Endothelial cell of umbilical vein (primary cell): ENCODE measurements around the gene DENND6A. TPM values are rescaled to one million over a fixed set of nuclear protein-coding genes. Genes with fewer than 3 reads are reported as not detected.

Source experiments
- BruUV-seq: library from RNA; stranded (reverse); fragments of 400-500 nt; replicated peaks from 2 replicates; lab custom pipeline; 2021; lab: Mats Ljungman, UMichigan
- CTCF ChIA-PET: fragments of 300-600, 350-600 bp; sonication (Branson Sonifier 250); formaldehyde crosslinking; loops from one replicate; lab custom pipeline; 2021; ENCODE audit warnings: antibody characterized with exemption, inconsistent platforms; lab: Charles Lee
- POLR2A ChIA-PET: fragments of 300-600, 350-600 bp; sonication (Branson Sonifier 250); formaldehyde crosslinking; loops from one replicate; lab custom pipeline; 2021; ENCODE audit warnings: antibody characterized with exemption, inconsistent platforms; lab: Charles Lee
- DNase-seq: peaks from one replicate; pipeline ENCODE4 v3.0.0-alpha.2; 2011; ENCODE audit warnings: low read depth, low spot score
- FAIRE-seq: peaks from 2 replicates; lab custom pipeline; 2011; peaks lifted over from hg19 to GRCh38; lab: Jason Lieb, UNC
- H2AFZ ChIP-seq: 2 replicates; pipeline ENCODE4 v1.6.0; 2012; ENCODE audit warnings: low read depth, low read length, control low read depth, inconsistent platforms
- H3K27ac ChIP-seq: 2 replicates; pipeline ENCODE4 v1.5.1; 2011; ENCODE audit warnings: low read depth, mild to moderate bottlenecking, control low read depth, low read length, moderate library complexity; ENCODE audit not compliant: insufficient read depth
- H3K27me3 ChIP-seq, 2 experiments: 2 replicates each; pipeline versions ENCODE4 v1.6.0 to v1.6.1; 2011; ENCODE audit warnings: low read length in 2 of 2, mixed read lengths in 1 of 2; ENCODE audit not compliant: control insufficient read depth in 2 of 2, insufficient read depth in 2 of 2
- H3K36me3 ChIP-seq, 2 experiments: 2 replicates in 1 of 2; 3 replicates in 1 of 2; pipeline ENCODE4 v1.5.1; 2011; ENCODE audit warnings: low read length in 2 of 2, mild to moderate bottlenecking in 1 of 2, moderate library complexity in 1 of 2; ENCODE audit not compliant: control insufficient read depth in 2 of 2, insufficient read depth in 2 of 2; ENCODE audit errors: extremely low read depth in 1 of 2
- H3K4me1 ChIP-seq: 3 replicates; pipeline ENCODE4 v1.5.1; 2011; ENCODE audit warnings: mild to moderate bottlenecking, low read length; ENCODE audit not compliant: control insufficient read depth, insufficient read depth; ENCODE audit errors: extremely low read depth
- H3K4me2 ChIP-seq: 2 replicates; pipeline ENCODE4 v1.6.1; 2011; ENCODE audit warnings: low read length, control low read depth, mixed read lengths; ENCODE audit not compliant: insufficient read depth
- H3K4me3 ChIP-seq, 3 experiments: fragments of 200-600 bp in 1 of 3; sonication (generic), shearing (Covaris generic) in 1 of 3; replicated peaks in 1 of 3; 2 replicates each; pipeline ENCODE4 v1.5.1; 2011 to 2016; ENCODE audit warnings: control low read depth in 3 of 3, low read length in 3 of 3, mild to moderate bottlenecking in 2 of 3, inconsistent platforms in 1 of 3, low read depth in 1 of 3, moderate library complexity in 1 of 3; ENCODE audit not compliant: insufficient read depth in 1 of 3
- H3K79me2 ChIP-seq: 2 replicates; pipeline ENCODE4 v1.6.0; 2012; ENCODE audit warnings: low read length, inconsistent platforms; ENCODE audit not compliant: control insufficient read depth, insufficient read depth
- H3K9ac ChIP-seq: replicated peaks from 2 replicates; pipeline ENCODE3; 2011; ENCODE audit warnings: low read length, control low read depth; ENCODE audit not compliant: insufficient read depth; ENCODE audit errors: extremely low read depth
- H3K9me1 ChIP-seq: replicated peaks from 3 replicates; pipeline ENCODE4 v1.6.0; 2011; ENCODE audit warnings: mild to moderate bottlenecking, low read length; ENCODE audit not compliant: control insufficient read depth, insufficient read depth; ENCODE audit errors: extremely low read depth
- H3K9me3 ChIP-seq: replicated peaks from 2 replicates; pipeline ENCODE4 v1.5.1; 2012; ENCODE audit warnings: low read length, inconsistent platforms; ENCODE audit not compliant: control insufficient read depth, insufficient read depth
- H4K20me1 ChIP-seq: replicated peaks from 2 replicates; pipeline ENCODE3; 2011; ENCODE audit warnings: mild to moderate bottlenecking, low read length; ENCODE audit not compliant: control insufficient read depth, insufficient read depth; ENCODE audit errors: extremely low read depth
- EZH2 ChIP-seq: IDR thresholded peaks from 2 replicates; pipeline ENCODE4 v1.6.1; 2012; ENCODE audit warnings: borderline replicate concordance, low read depth, mild to moderate bottlenecking, moderate library complexity, low read length, inconsistent platforms; ENCODE audit not compliant: severe bottlenecking
- FOS ChIP-seq: IDR thresholded peaks from 2 replicates; pipeline ENCODE4 v1.6.1; 2011; ENCODE audit warnings: mild to moderate bottlenecking, low read length, moderate library complexity, borderline replicate concordance; ENCODE audit not compliant: insufficient read depth
- GATA2 ChIP-seq: IDR thresholded peaks from 2 replicates; pipeline ENCODE4 v1.7.0; 2011; ENCODE audit warnings: low read depth, mild to moderate bottlenecking, moderate library complexity, mixed read lengths, low read length; ENCODE audit not compliant: insufficient read length, insufficient read depth
- JUN ChIP-seq: IDR thresholded peaks from 2 replicates; pipeline ENCODE4 v1.6.1; 2011; ENCODE audit warnings: borderline replicate concordance, low read depth; ENCODE audit not compliant: insufficient read length, insufficient read depth
- MYC ChIP-seq: IDR thresholded peaks from one replicate; pipeline ENCODE4 v1.6.1; 2011; ENCODE audit warnings: mild to moderate bottlenecking, low read depth, low read length
- POLR2A ChIP-seq: IDR thresholded peaks from 2 replicates; pipeline ENCODE4 v1.6.1; 2012; ENCODE audit warnings: low read depth, mild to moderate bottlenecking, control low read depth, low read length
- POLR2AphosphoS5 ChIP-seq: IDR thresholded peaks from 2 replicates; pipeline ENCODE4 v1.6.1; 2012; ENCODE audit warnings: low read depth, mild to moderate bottlenecking, control low read depth, low read length, moderate library complexity; ENCODE audit not compliant: insufficient read depth
- dilution Hi-C: fragments of 300-500 bp; cut with MboI; formaldehyde crosslinking; loops from one replicate; pipeline ENCODE4 v1.15.0; 2019; ENCODE audit warnings: low sequenced_read_pairs; ENCODE audit not compliant: extremely low pct_ligation_motif_present
- intact Hi-C: fragments of 100-400 bp; cut with micrococcal nuclease; formaldehyde crosslinking; loops from one replicate; pipeline ENCODE4 v1.10.0; 2022
- polyA plus RNA-seq, 4 experiments: library from polyadenylated mRNA; depleted of rRNA in 3 of 4; stranded (reverse) in 3 of 4; unstranded in 1 of 4; fragments of >200 nt; gene quantifications; 2 replicates each; pipeline versions ENCODE4 v1.2.1 to v1.2.3, GENCODE V29; 2011 to 2012; ENCODE audit warnings: missing spikeins in 1 of 4
- total RNA-seq: library from RNA; stranded (reverse); gene quantifications from 2 replicates; pipeline ENCODE4 v1.2.3, GENCODE V29; 2021
- TF ChIP-seq, protein P1 (sequence below), 2 donors: IDR thresholded peaks; 1 replicate in 1 of 2; 2 replicates in 1 of 2; pipeline ENCODE4 v1.5.1; 2011; ENCODE audit warnings: low read length in 2 of 2, mild to moderate bottlenecking in 2 of 2, moderate library complexity in 2 of 2, control low read depth in 1 of 2, inconsistent platforms in 1 of 2, low read depth in 1 of 2; ENCODE audit not compliant: insufficient read depth in 1 of 2; ENCODE audit errors: extremely low read depth in 1 of 2
- TF ChIP-seq, protein P2 (sequence below): IDR thresholded peaks from 2 replicates; pipeline ENCODE4 v1.6.1; 2011; ENCODE audit not compliant: insufficient read depth, insufficient read length

The DENND6A gene
- total and polyA plus RNA-seq, 2 donors (not counting 3 experiments of a cell fraction or from before 2014, with no cell fraction given), result 12.7 to 25.0 TPM

DNA sequence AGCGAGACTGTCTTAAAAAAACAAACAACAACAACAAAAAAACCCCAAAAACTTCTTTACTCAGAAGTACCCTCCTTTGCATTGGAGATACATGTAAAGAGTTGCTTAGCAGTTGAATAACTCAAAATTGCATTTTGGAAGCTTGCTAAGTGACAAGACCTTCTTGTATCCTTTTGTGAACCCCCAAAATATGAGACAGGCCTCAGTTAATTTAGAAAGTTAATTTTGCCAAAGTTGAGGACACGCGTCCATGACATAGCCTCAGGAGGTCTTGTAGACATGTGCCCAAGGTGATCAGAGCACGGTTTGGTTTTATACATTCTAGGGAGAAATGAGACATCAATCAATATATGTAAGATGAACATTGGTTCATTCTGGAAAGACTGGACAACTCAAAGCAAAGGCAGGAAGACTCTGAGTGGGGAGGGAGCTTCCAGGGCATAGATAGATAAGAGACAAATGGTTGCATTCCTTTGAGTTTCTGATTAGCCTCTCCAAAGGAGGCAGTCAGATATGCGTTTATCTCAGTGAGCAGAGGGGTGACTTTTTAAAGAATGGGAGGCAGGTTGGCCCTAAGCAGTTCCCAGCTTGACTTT lies 94.0 kb downstream of the DENND6A start:
- no TSS peak for BruUV-seq
- FAIRE-seq, result no peak
- Histone ChIP-seq H3K4me2 (peak overlapping the region; percentile 88), H3K4me3 (peak overlapping the region in 2 of 3 experiments; percentile 57 to 87), H3K4me1 (peaks cover 25% of the 10 kb centered on the region), H3K79me2 (peaks cover 32% of the 10 kb centered on the region), H3K9ac (peak overlapping the region; percentile 97), H2AFZ (peak overlapping the region; percentile 2), H3K27ac (peak overlapping the region; percentile 99), H3K36me3 (no peaks in the 10 kb centered on the region), H3K27me3 (no peaks in the 10 kb centered on the region), H4K20me1 (peaks cover 13% of the 10 kb centered on the region), H3K9me1 (no peaks in the 10 kb centered on the region), H3K9me3 (no peaks in the 10 kb centered on the region)
- ChIA-PET CTCF (interaction anchor here (0.8 to 4.5 kb wide), 6 partner anchors 18 to 254 kb away, joined by 3 to 27 read pairs (median 4); no protein-coding TSS in a partner anchor), POLR2A (no interaction called here)
- no peak for TF ChIP-seq JUN
- TF ChIP-seq POLR2AphosphoS5, result no peak
- TF ChIP-seq FOS, result no peak
- no peak for TF ChIP-seq MYC
- dilution Hi-C loops, result no loop called here
- no peak for DNase-seq
- intact Hi-C loops, result loop anchor here (5.0 kb wide), 2 partner anchors 33 to 372 kb away; partner anchors contain the start of gene APPL1

DNA sequence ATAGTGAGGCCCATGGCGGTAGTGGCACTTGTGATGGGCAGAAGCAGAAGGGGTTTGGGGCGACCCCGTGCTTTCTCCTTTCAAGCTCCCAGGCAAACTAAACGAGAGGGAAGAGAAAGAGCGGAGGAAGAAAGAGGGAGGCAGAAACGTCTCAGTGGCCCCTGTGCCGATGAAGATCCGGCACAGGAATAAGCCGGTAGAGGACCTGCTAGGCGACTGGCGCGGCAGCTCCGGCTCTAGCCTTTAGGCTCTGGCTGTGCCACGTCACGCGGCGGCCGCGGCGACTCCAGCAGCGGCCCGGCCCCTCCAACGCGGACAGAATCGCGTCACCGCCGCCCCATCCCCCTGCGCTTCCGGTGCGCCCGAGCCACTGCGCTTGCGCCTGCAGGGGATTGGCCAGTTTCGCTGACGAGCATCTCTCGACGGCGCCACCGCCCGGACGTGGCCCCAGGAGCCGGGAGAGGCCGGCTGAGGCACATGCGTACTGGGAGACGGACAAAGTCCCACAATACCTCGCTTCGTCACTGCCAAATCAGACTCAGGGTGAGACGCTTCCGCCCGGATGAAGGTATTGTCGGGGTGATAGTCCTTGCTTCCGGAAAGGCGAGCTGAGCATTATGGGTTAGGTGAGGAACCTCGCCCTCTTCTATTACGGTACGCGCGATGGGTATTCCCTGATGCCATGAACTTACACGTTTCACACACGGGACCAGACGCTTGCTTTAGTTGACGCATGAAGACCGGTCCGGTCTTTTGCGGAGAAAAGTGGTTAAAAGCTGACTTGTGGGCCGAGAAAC lies 95.6 kb downstream of the DENND6A start, which contains the start of gene ARF4:
Gene ARF4 (minus strand): TSS at position 218 of the 797 bp plus-strand sequence. CDS start 204 bp downstream, at position 14.
- TF ChIP-seq MYC, result peak; percentile 62
- TF ChIP-seq GATA2, result no peak
- TF ChIP-seq POLR2AphosphoS5, result peak; percentile 99
- peak; percentile 47 for TF ChIP-seq JUN
- TF ChIP-seq EZH2, result no peak
- TF ChIP-seq, protein P1, sequence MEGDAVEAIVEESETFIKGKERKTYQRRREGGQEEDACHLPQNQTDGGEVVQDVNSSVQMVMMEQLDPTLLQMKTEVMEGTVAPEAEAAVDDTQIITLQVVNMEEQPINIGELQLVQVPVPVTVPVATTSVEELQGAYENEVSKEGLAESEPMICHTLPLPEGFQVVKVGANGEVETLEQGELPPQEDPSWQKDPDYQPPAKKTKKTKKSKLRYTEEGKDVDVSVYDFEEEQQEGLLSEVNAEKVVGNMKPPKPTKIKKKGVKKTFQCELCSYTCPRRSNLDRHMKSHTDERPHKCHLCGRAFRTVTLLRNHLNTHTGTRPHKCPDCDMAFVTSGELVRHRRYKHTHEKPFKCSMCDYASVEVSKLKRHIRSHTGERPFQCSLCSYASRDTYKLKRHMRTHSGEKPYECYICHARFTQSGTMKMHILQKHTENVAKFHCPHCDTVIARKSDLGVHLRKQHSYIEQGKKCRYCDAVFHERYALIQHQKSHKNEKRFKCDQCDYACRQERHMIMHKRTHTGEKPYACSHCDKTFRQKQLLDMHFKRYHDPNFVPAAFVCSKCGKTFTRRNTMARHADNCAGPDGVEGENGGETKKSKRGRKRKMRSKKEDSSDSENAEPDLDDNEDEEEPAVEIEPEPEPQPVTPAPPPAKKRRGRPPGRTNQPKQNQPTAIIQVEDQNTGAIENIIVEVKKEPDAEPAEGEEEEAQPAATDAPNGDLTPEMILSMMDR (IDR thresholded peaks at IDR 0.05; ENCODE audit: extremely low read depth in 1 of 2, insufficient read depth in 1 of 2, low read depth in 1 of 2, low read length in 2 of 2), result peak in 1 of 2 donors; percentile 41
- peak; percentile 33 for TF ChIP-seq FOS
- TF ChIP-seq, protein P2, sequence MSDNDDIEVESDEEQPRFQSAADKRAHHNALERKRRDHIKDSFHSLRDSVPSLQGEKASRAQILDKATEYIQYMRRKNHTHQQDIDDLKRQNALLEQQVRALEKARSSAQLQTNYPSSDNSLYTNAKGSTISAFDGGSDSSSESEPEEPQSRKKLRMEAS, result peak; percentile 43
- peak; percentile 98 for TF ChIP-seq POLR2A
- Histone ChIP-seq H3K4me1 (peaks cover 34% of the 10 kb centered on the region), H3K9me3 (no peaks in the 10 kb centered on the region), H3K27ac (peak within 1 kb of the TSS; percentile 99), H3K9ac (peak within 1 kb of the TSS; percentile 99), H3K79me2 (peaks cover 47% of the 10 kb centered on the region), H3K4me2 (peak within 1 kb of the TSS; percentile 98), H3K27me3 (no peaks in the 10 kb centered on the region), H3K4me3 (peak within 1 kb of the TSS; percentile 82 to 93 (median 86)), H3K36me3 (no peaks in the 10 kb centered on the region), H2AFZ (peak within 1 kb of the TSS; percentile 61), H3K9me1 (no peaks in the 10 kb centered on the region), H4K20me1 (peaks cover 17% of the 10 kb centered on the region)
- POLR2A ChIA-PET, result interaction anchor here (0.6 to 2.3 kb wide), 7 partner anchors 11 to 594 kb away, joined by 3 to 11 read pairs (median 3); partner anchors contain the start of genes PDE12 and SLMAP
- DNase-seq (peak; percentile 100), FAIRE-seq (peak; percentile 99)
- CTCF ChIA-PET, result interaction anchor here (0.9 to 4.5 kb wide), 5 partner anchors 14 to 428 kb away, joined by 3 to 27 read pairs (median 4); no protein-coding TSS in a partner anchor
- no TSS peak for BruUV-seq
- dilution Hi-C loops (no loop called here), intact Hi-C loops (loop anchor here (1.0 to 5.0 kb wide), 9 partner anchors 35 to 487 kb away; partner anchors contain the start of genes APPL1, PDE12 and SLMAP)
